ENCODE data around the gene UTS2. TPM values are rescaled to one million over a fixed set of nuclear protein-coding genes. Genes with fewer than 3 reads are reported as not detected.

The UTS2 gene
- polyA plus RNA-seq, 2 of the 4 experiments (the other 2 are of a cell fraction) = not detected

- Histone ChIP-seq H3K9me3 (no peaks in the 10 kb centered on the region), H3K4me1 (no peaks in the 10 kb centered on the region), H3K4me2 (no peak overlapping the region), H3K27ac (no peak overlapping the region), H3K4me3 (no peak overlapping the region)
- FAIRE-seq (no peak), DNase-seq (ENCODE audit: low read depth in 1 of 2, low spot score in 1 of 2) (no peak), ATAC-seq (no peak)
- TF ChIP-seq EHF (CRISPR knock-in tag; IDR thresholded peaks at IDR 0.05) (no peak), ZSCAN20 (CRISPR knock-in tag; IDR thresholded peaks at IDR 0.05) (no peak), ATOH8 (CRISPR knock-in tag; IDR thresholded peaks at IDR 0.05; ENCODE audit: low read depth) (no peak), SMC3 (IDR thresholded peaks at IDR 0.05) (no peak), EHMT2 (IDR thresholded peaks at IDR 0.05; ENCODE audit: low read depth) (no peak), RFX5 (IDR thresholded peaks at IDR 0.05) (no peak), HOXA7 (CRISPR knock-in tag; IDR thresholded peaks at IDR 0.05) (no peak), RCOR1 (IDR thresholded peaks at IDR 0.05; ENCODE audit: low read depth, low read length) (no peak), NFE2L2 (conservative IDR thresholded peaks at IDR 0.05; ENCODE audit: low read length) (no peak), E2F6 (IDR thresholded peaks at IDR 0.05; ENCODE audit: borderline replicate concordance, low read depth) (no peak), JUN (IDR thresholded peaks at IDR 0.05) (no peak), KDM5A (IDR thresholded peaks at IDR 0.05) (no peak), HDAC2 (IDR thresholded peaks at IDR 0.05) (no peak), SREBF2 (IDR thresholded peaks at IDR 0.05) (no peak), MYC (IDR thresholded peaks at IDR 0.05; ENCODE audit: borderline replicate concordance, low read length) (no peak), CBX8 (IDR thresholded peaks at IDR 0.05) (no peak), BHLHE40 (IDR thresholded peaks at IDR 0.05; ENCODE audit: low read depth, low read length) (no peak), KDM1A (IDR thresholded peaks at IDR 0.05; ENCODE audit: low read depth) (no peak), CTCF (IDR thresholded peaks at IDR 0.05) (no peak), MAZ (IDR thresholded peaks at IDR 0.05; ENCODE audit: borderline replicate concordance, low read depth, low read length) (no peak)
- POLR2A ChIA-PET = no interaction called here
- WGBS (ENCODE audit: missing lambda C conversion rate) = 80% methylated on average over 2 of the region's 2 CpGs
- CTCF ChIA-PET = no interaction called here
Observed at GRCh38 chr1:7845761-7846160, 7.1 kb downstream of the UTS2 start.

GRCh38 chr1:7842517-7842916 is 10.3 kb downstream of the UTS2 start:
- H3K27ac ChIP-seq = no peak overlapping the region
- ChIA-PET CTCF (no interaction called here), POLR2A (no interaction called here)
- TF ChIP-seq ZC3H11A (IDR thresholded peaks at IDR 0.05) (no peak), HOXB5 (CRISPR knock-in tag; IDR thresholded peaks at IDR 0.05) (no peak), ZNF302 (CRISPR knock-in tag; IDR thresholded peaks at IDR 0.05) (no peak), ESRRA (IDR thresholded peaks at IDR 0.05; ENCODE audit: borderline replicate concordance, low read length) (no peak), USF2 (IDR thresholded peaks at IDR 0.05) (no peak), EP300 (IDR thresholded peaks at IDR 0.05) (no peak), CBX2 (IDR thresholded peaks at IDR 0.05; ENCODE audit: borderline replicate concordance, low read depth) (no peak), REST (IDR thresholded peaks at IDR 0.05) (no peak)
- whole genome bisulfite sequencing (ENCODE audit: missing lambda C conversion rate) = 89% methylated on average over 4 of the region's 4 CpGs
- no peak overlapping the region for H3K4me3 ChIP-seq
- H3K4me2 ChIP-seq = no peak overlapping the region
- DNase-seq (ENCODE audit: low read depth in 1 of 2, low spot score in 1 of 2) (no peak), ATAC-seq (no peak), FAIRE-seq (no peak)
- H3K4me1 ChIP-seq = no peaks in the 10 kb centered on the region
- H3K9me3 ChIP-seq = peaks cover 9% of the 10 kb centered on the region; the same call in 2 of the 3 replicates

Measured in A549 (cell line).